GM12872 (cell line): Measurements from ENCODE around the gene PFKM.

ENCODE experiments used
- TF ChIP-seq, protein P1 (sequence below): IDR thresholded peaks from 3 replicates; pipeline ENCODE4 v1.5.1; 2011; ENCODE audit warnings: low read depth, mild to moderate bottlenecking, low read length, moderate library complexity; ENCODE audit not compliant: insufficient read depth

Gene PFKM

DNA sequence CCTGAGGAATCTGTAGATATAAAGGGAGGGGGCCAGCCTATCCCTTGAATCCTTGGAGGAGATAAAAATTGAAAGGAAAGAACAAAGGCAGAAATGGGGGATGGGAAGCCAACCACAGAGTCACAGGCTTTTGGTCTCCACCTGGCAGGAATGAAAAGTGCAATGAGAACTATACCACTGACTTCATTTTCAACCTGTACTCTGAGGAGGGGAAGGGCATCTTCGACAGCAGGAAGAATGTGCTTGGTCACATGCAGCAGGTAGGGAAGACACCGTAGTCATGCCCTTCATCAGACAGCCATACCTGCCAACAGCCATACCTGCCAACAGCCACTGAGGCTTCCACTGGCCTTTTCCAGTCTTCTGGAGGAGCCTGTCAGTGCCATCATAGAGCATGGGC, 24.7 kb downstream of the PFKM start:
- TF ChIP-seq, protein P1, sequence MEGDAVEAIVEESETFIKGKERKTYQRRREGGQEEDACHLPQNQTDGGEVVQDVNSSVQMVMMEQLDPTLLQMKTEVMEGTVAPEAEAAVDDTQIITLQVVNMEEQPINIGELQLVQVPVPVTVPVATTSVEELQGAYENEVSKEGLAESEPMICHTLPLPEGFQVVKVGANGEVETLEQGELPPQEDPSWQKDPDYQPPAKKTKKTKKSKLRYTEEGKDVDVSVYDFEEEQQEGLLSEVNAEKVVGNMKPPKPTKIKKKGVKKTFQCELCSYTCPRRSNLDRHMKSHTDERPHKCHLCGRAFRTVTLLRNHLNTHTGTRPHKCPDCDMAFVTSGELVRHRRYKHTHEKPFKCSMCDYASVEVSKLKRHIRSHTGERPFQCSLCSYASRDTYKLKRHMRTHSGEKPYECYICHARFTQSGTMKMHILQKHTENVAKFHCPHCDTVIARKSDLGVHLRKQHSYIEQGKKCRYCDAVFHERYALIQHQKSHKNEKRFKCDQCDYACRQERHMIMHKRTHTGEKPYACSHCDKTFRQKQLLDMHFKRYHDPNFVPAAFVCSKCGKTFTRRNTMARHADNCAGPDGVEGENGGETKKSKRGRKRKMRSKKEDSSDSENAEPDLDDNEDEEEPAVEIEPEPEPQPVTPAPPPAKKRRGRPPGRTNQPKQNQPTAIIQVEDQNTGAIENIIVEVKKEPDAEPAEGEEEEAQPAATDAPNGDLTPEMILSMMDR = no peak

DNA sequence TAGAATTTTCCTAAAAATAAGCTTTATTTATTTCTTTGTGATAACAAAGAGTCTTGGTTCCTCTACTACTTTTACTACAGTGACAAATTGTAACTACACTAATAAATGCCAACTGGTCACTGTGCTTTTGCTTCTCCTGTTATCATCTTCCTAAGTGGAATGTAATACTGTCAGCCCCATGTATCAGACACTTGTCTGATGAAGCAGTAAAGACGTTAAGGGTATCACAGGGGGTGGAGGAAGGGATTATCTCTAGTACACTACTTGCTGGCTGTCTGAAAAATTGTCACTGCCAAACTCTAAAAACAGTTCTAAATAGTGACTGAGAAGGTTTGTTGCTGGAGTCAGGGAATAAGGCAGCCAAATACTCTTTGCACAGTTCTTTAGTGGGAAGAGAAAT, 26.8 kb downstream of the PFKM start:
- TF ChIP-seq, protein P1 = no peak

DNA sequence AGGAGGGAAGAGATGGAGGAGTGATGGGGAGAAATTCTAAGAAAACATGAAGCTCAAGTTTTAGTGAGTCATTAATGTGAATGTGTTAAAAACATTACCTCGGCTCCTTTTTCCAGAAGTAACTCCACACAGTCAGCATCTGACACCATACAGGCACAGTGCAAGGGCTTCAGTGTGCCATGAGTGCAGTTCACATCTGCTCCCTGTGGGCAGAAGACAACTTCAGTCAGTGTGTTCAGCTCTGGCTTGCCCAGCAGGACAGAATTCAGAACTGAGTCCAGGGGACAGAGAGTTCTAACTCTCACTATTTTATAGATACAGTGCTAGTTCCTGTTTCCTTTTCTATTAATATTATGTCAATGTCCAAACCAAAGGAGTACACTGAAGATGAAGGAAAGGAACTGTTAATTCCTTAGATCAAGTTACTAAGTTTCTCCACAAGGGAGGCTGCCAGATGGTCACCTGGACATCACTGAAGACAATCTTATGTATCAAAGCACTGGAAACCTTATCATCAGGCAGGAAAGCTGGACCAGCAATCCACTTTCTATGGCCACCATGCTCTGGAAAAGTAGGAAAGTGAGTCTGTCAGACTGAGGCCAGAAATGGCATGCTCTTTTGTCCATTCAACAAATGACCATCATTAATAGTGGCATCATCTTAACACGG, 32.1 kb downstream of the PFKM start:
- TF ChIP-seq, protein P1 = no peak

DNA sequence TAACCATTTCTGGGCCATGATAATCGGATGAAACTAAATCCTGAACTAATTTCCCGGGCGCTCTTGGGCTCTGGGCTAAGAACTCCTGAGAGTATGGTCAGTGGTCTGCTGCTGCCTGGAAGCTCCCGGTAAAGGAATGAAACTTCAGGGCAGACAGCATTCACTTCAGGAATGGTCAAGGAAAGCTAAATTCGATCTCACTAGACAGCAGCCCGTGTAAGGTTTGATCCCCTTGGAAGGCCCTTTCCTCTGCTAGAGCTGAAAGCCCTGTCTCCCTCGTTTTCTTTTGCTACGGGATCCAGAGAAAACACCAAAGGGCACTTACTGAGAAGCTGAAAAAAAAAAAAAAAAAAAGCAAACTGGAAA, 37.5 kb downstream of the PFKM start:
- TF ChIP-seq, protein P1 = no peak

DNA sequence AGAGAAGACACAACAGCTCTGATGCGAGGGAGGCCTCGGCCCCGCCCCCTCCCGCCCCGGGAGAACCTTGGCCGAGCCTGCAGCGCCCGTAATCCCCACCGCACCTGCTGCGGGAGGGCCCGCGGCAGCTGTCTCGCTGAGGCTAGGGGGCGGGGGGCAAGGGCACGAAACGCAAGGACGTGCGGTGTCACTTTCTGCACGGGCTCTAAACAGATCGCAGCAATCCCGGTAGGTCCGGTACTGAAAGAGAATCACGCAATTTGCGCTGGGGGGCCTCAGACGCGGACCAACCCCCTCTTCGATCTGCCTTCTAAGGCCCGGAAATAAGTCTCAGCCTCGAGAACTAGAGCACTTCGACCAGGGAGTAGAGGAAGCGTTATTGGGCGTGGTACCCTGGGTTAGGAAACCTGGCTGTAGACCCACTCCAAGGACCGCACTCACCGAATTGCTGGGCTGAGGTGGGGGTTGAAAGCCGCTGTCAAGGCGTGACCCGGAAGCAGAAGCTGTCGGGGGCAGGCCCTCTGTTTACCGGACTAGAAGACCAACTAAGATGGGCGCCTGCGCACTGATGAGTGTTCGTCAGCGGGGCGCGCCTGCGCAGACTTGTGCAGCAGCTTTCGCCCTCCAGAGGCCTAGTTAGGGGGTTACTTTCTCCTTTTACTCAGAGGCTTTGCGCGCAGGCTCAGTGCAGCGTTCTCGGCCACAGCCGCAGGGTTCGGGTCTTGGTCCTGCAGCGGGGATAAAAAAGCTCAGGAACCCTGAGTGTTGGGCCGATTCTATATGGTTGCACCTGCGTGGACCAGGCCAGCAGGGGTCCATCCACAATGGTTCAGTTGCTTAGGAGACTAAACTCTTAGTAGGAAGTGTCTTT, 38.1 kb downstream of the PFKM start, which contains the start of gene ASB8:
Gene ASB8, minus strand, starts transcription at position 498 of the 871 bp plus-strand sequence. CDS start 4,019 bp downstream, outside the sequence.
- TF ChIP-seq, protein P1 = peak; percentile 57

DNA sequence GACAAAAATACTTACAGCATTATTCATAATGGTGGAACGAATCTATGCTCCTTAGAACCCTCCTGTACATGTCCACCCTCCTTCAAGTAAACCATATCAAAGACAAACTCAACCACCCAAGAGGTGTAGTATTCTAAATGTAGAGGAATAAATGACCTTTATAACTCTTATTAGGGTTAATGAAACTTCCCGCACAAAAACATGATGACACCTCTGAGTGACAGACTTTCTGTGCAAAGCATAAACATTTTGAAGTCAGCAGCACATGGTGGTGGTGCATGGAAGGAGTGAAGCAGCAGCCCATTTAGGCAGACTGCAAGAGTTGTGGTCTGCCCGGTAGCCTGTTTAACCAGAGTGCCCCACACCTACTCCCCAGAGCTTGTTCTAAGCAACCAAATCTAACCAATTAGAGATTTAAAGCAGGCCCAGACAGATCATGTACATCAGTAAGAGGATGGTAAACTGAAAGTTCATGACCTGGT, 38.8 kb downstream of the PFKM start:
- TF ChIP-seq, protein P1 = no peak

DNA sequence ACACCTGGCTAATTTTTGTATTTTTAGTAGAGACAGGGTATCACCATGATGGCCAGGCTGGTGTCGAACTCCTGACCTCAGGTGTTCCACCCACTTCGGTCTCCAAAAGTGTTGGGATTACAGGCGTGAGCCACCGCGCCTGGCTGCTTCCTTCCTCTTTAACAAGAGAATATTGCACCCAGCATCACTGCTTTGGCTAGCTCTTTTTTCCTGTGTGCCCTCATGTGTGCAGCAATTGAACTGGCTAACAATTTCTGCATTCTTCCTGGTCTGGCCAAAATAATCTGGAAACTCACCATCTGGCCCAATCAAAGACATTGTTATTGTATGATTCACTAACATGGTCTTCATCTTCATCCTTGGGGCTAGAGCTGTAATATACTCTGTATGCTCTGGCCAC, 40.9 kb downstream of the PFKM start:
- TF ChIP-seq, protein P1 = no peak
